Measurements from ENCODE around the gene SIGLEC8.
"Not testable (repeated sequence)": the region's sequence is repeated elsewhere in the genome, so short reads cannot be mapped to it uniquely, and the experiment has no call there.

SIGLEC8 gene

GRCh38 chr19:51458051-51458645 is at the start of gene SIGLEC8:
TSS of gene SIGLEC8 (minus strand) at chr19:51458454. CDS start at chr19:51458387, 67 bp downstream.
- no peak for DNase-seq

GRCh38 chr19:51507640-51508058 is 49.4 kb upstream of the SIGLEC8 start:
- no peak for DNase-seq

GRCh38 chr19:51507192-51507591 is 48.9 kb upstream of the SIGLEC8 start:
- no peak for DNase-seq

- no peak for DNase-seq
Measured at GRCh38 chr19:51505904-51506303, 47.6 kb upstream of the SIGLEC8 start.

- no peak for DNase-seq
Measured at GRCh38 chr19:51503896-51504295, 45.6 kb upstream of the SIGLEC8 start.

GRCh38 chr19:51503286-51503817 is 45.1 kb upstream of the SIGLEC8 start:
- DNase-seq: no peak

GRCh38 chr19:51501594-51502263 is 43.5 kb upstream of the SIGLEC8 start, which contains the start of gene SIGLEC12:
TSS of gene SIGLEC12 (minus strand) at chr19:51501800. CDS start at chr19:51501733, 67 bp downstream.
- DNase-seq: no peak

- not testable (repeated sequence) for DNase-seq
Measured at GRCh38 chr19:51500931-51501330, 42.7 kb upstream of the SIGLEC8 start.

- DNase-seq: no peak
Measured at GRCh38 chr19:51497666-51498065, 39.4 kb upstream of the SIGLEC8 start.

- no peak for DNase-seq
Measured at GRCh38 chr19:51493776-51494175, 35.5 kb upstream of the SIGLEC8 start.

GRCh38 chr19:51491586-51491985 is 33.3 kb upstream of the SIGLEC8 start:
- no peak for DNase-seq

- DNase-seq: no peak
Measured at GRCh38 chr19:51490676-51491075, 32.4 kb upstream of the SIGLEC8 start.

- DNase-seq: no peak
Measured at GRCh38 chr19:51489113-51489512, 30.9 kb upstream of the SIGLEC8 start.

GRCh38 chr19:51488491-51488890 is 30.2 kb upstream of the SIGLEC8 start:
- DNase-seq: no peak

GRCh38 chr19:51485960-51486660 is 27.9 kb upstream of the SIGLEC8 start:
- DNase-seq: no peak

GRCh38 chr19:51480590-51480989 is 22.3 kb upstream of the SIGLEC8 start:
- no peak for DNase-seq

GRCh38 chr19:51479531-51480331 is 21.5 kb upstream of the SIGLEC8 start:
- no peak for DNase-seq

GRCh38 chr19:51478381-51479234 is 20.4 kb upstream of the SIGLEC8 start, which contains the start of gene CEACAM18:
TSS of gene CEACAM18 (plus strand) at chr19:51478539.
- DNase-seq: no peak

GRCh38 chr19:51477344-51477743 is 19.1 kb upstream of the SIGLEC8 start:
- no peak for DNase-seq

- DNase-seq: no peak
Measured at GRCh38 chr19:51476164-51476563, 17.9 kb upstream of the SIGLEC8 start.

- no peak for DNase-seq
Measured at GRCh38 chr19:51473009-51473707, 14.9 kb upstream of the SIGLEC8 start.
